Measurements from ENCODE around the gene PDAP1.
"Not testable (repeated sequence)": the region's sequence is repeated elsewhere in the genome, so short reads cannot be mapped to it uniquely, and the experiment has no call there.

PDAP1 gene

GRCh38 chr7:99408379-99409191 lies at the start of gene PDAP1, which contains the start of gene BUD31:
TSS of gene PDAP1 (minus strand) at chr7:99408597. CDS start at chr7:99408548, 49 bp downstream.
TSS of gene BUD31 (plus strand) at chr7:99408969. CDS start at chr7:99411093, 2,124 bp downstream.
- DNase-seq, result peak; percentile 97

GRCh38 chr7:99457650-99458493 lies 49.5 kb upstream of the PDAP1 start:
- DNase-seq, result no peak

- no peak for DNase-seq
These were observed 48.8 kb upstream of the PDAP1 start for GRCh38 chr7:99457050-99457649.

GRCh38 chr7:99456288-99456687 lies 47.9 kb upstream of the PDAP1 start:
- no peak for DNase-seq

GRCh38 chr7:99455874-99456273 lies 47.5 kb upstream of the PDAP1 start:
- DNase-seq, result no peak

GRCh38 chr7:99453105-99453504 lies 44.7 kb upstream of the PDAP1 start:
- DNase-seq, result no peak

GRCh38 chr7:99452541-99452940 lies 44.1 kb upstream of the PDAP1 start:
- DNase-seq, result no peak

- DNase-seq, result no peak
These were observed 43.5 kb upstream of the PDAP1 start for GRCh38 chr7:99451936-99452335.

GRCh38 chr7:99449326-99449725 lies 40.9 kb upstream of the PDAP1 start:
- DNase-seq, result no peak

GRCh38 chr7:99448855-99449254 lies 40.5 kb upstream of the PDAP1 start:
- no peak for DNase-seq

GRCh38 chr7:99447943-99448342 lies 39.5 kb upstream of the PDAP1 start:
- DNase-seq, result no peak

GRCh38 chr7:99446096-99446495 lies 37.7 kb upstream of the PDAP1 start:
- no peak for DNase-seq

GRCh38 chr7:99440195-99440594 lies 31.8 kb upstream of the PDAP1 start:
- DNase-seq, result no peak

GRCh38 chr7:99438573-99439480 lies 30.4 kb upstream of the PDAP1 start, which contains the start of the genes CPSF4 and PTCD1:
TSS of gene CPSF4 (plus strand) at chr7:99438943. CDS start at chr7:99439083, 140 bp downstream.
TSS of gene PTCD1 (minus strand) at chr7:99438798. CDS start at chr7:99435242, 3,556 bp downstream.
- DNase-seq, result peak; percentile 95

GRCh38 chr7:99437946-99438572 lies 29.7 kb upstream of the PDAP1 start:
- DNase-seq, result no peak

GRCh38 chr7:99433158-99433557 lies 24.8 kb upstream of the PDAP1 start:
- DNase-seq, result no peak

- not testable (repeated sequence) for DNase-seq
These were observed 23.6 kb upstream of the PDAP1 start for GRCh38 chr7:99431756-99432540.

- DNase-seq, result no peak
These were observed 21.4 kb upstream of the PDAP1 start for GRCh38 chr7:99429756-99430155.

- no peak for DNase-seq
These were observed 20.7 kb upstream of the PDAP1 start for GRCh38 chr7:99428972-99429566.
